NCI-H1105 treated with DMSO at 0.1 percent for 48 hours (cell line): ENCODE measurements around the gene GNAQ.
"Not testable (repeated sequence)": the region's sequence is repeated elsewhere in the genome, so short reads cannot be mapped to it uniquely, and the experiment has no call there.

Experiments
- DNase-seq: peaks from one replicate; lab custom pipeline; 2025; lab: John Stamatoyannopoulos, UW

GNAQ gene

GRCh38 chr9:77877976-77878375, 153.6 kb downstream of the GNAQ start:
- no peak for DNase-seq

GRCh38 chr9:77876590-77876989, 155.0 kb downstream of the GNAQ start:
- no peak for DNase-seq

- DNase-seq: no peak
Measured at GRCh38 chr9:77876091-77876490, 155.5 kb downstream of the GNAQ start.

- no peak for DNase-seq
Measured at GRCh38 chr9:77872863-77873262, 158.7 kb downstream of the GNAQ start.

- DNase-seq: no peak
Measured at GRCh38 chr9:77872177-77872576, 159.4 kb downstream of the GNAQ start.

GRCh38 chr9:77871483-77871882, 160.1 kb downstream of the GNAQ start:
- DNase-seq: no peak

- DNase-seq: no peak
Measured at GRCh38 chr9:77866878-77867277, 164.7 kb downstream of the GNAQ start.

- no peak for DNase-seq
Measured at GRCh38 chr9:77865385-77866047, 166.1 kb downstream of the GNAQ start.

- no peak for DNase-seq
Measured at GRCh38 chr9:77864211-77864889, 167.3 kb downstream of the GNAQ start.

- not testable (repeated sequence) for DNase-seq
Measured at GRCh38 chr9:77863638-77864037, 168.0 kb downstream of the GNAQ start.

- DNase-seq: not testable (repeated sequence)
Measured at GRCh38 chr9:77860953-77861352, 170.7 kb downstream of the GNAQ start.

GRCh38 chr9:77857513-77858259, 173.9 kb downstream of the GNAQ start:
- no peak for DNase-seq

- DNase-seq: no peak
Measured at GRCh38 chr9:77856615-77857014, 175.0 kb downstream of the GNAQ start.

GRCh38 chr9:77854916-77855311, 176.7 kb downstream of the GNAQ start:
- DNase-seq: no peak

GRCh38 chr9:77854258-77854915, 177.2 kb downstream of the GNAQ start:
- DNase-seq: no peak

GRCh38 chr9:77853716-77854115, 177.9 kb downstream of the GNAQ start:
- no peak for DNase-seq

GRCh38 chr9:77851882-77852595, 179.6 kb downstream of the GNAQ start:
- no peak for DNase-seq

GRCh38 chr9:77848897-77849296, 182.7 kb downstream of the GNAQ start:
- DNase-seq: no peak

GRCh38 chr9:77848404-77848803, 183.2 kb downstream of the GNAQ start:
- no peak for DNase-seq

GRCh38 chr9:77847626-77848025, 184.0 kb downstream of the GNAQ start:
- DNase-seq: no peak

- DNase-seq: no peak
Measured at GRCh38 chr9:77847059-77847499, 184.5 kb downstream of the GNAQ start.

GRCh38 chr9:77844415-77844814, 187.2 kb downstream of the GNAQ start:
- no peak for DNase-seq
